ENCODE data around the gene MED27.

- TF ChIP-seq MEIS1 (CRISPR knock-in tag; IDR thresholded peaks at IDR 0.05; ENCODE audit: borderline replicate concordance) (no peak), SRF (IDR thresholded peaks at IDR 0.05; ENCODE audit: low read depth, low read length) (no peak), EZH2 (conservative IDR thresholded peaks at IDR 0.05; ENCODE audit: low read depth, low read length) (no peak)
Measured at GRCh38 chr9:132003896-132004295, 75.8 kb downstream of the MED27 start.
